Keratinocyte (primary cell): ENCODE measurements around the gene LPGAT1.

Experiments
- CTCF ChIP-seq, 3 experiments: IDR thresholded peaks in 1 of 3; conservative IDR thresholded peaks in 1 of 3; optimal IDR thresholded peaks in 1 of 3; 2 replicates in 2 of 3; 3 replicates in 1 of 3; pipeline versions ENCODE3 to v1.5.1; 2011; ENCODE audit warnings: low read length in 3 of 3, mild to moderate bottlenecking in 3 of 3, moderate library complexity in 2 of 3, control low read depth in 1 of 3, inconsistent platforms in 1 of 3; ENCODE audit not compliant: insufficient read depth in 2 of 3; ENCODE audit errors: extremely low read depth in 1 of 3
- EZH2 ChIP-seq: IDR thresholded peaks from one replicate; pipeline ENCODE4 v1.6.1; 2012; ENCODE audit warnings: inconsistent platforms, mild to moderate bottlenecking, low read length, moderate library complexity

- TF ChIP-seq CTCF (optimal IDR thresholded peaks at IDR 0.05 in 1 of 3, IDR thresholded peaks at IDR 0.05 in 1 of 3, conservative IDR thresholded peaks at IDR 0.05 in 1 of 3; ENCODE audit: extremely low read depth in 1 of 3, insufficient read depth in 2 of 3, low read length in 3 of 3) (no peak), EZH2 (no peak)
Observed at GRCh38 chr1:211879475-211879874, 48.9 kb upstream of the LPGAT1 start.
